ACHN (cell line): ENCODE data around the gene ZNF141.
"Not testable (repeated sequence)": the region's sequence is repeated elsewhere in the genome, so short reads cannot be mapped to it uniquely, and the experiment has no call there.

Experiments
- DNase-seq: peaks from one replicate; pipeline ENCODE4 v3.0.0-alpha.2; 2015
- in situ Hi-C: cut with HindIII; loops from 2 replicates; pipeline ENCODE4 v1.10.0; 2017; ENCODE audit warnings: low sequenced_read_pairs, low pct_ligation_motif_present, low pct_unique_long_range_greater_than_20kb

ZNF141 gene

DNA sequence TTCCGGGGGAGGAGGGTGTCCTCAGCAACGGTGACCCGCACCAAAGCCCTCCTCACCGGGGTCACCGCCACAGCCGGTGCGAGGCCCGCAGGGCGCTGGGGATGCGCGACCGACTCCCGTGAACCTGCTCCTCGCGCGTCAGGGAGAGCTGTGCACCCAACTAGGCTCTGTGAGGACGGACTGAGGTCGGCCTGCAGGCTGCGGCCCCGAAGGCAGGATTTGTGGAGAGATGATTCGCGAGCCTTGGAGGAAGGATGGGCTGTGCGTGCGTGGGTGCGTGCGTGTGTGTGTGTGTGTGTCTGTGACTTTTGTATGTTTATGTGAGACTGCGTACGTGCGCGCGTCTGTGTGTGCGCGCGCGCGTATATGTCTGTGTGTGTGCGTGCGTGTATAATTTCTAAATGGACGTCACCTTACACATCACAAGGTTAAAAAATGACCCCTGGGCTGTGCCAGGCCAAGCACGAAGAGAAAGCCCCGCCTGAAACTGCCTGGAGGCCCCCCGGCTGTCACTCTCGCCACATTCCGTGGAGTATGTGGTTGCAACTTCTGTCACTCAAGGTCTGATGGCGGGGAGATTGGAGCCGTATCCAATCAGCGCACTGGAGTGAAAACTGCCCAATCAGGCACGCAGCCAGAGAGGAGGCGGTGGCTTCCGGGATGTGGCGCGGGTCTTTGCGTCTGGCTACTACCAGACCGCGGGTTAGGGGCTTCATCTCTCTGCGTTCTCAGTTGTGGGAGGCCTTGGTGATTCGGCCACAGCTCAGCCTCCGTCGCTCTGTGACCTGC is at the start of gene ZNF141:
ZNF141 (plus strand) TSS at position 672 of the 789 bp plus-strand sequence. CDS start 170 bp downstream, outside the sequence.
- peak; percentile 94 for DNase-seq
- in situ Hi-C loops: no loop called here

DNA sequence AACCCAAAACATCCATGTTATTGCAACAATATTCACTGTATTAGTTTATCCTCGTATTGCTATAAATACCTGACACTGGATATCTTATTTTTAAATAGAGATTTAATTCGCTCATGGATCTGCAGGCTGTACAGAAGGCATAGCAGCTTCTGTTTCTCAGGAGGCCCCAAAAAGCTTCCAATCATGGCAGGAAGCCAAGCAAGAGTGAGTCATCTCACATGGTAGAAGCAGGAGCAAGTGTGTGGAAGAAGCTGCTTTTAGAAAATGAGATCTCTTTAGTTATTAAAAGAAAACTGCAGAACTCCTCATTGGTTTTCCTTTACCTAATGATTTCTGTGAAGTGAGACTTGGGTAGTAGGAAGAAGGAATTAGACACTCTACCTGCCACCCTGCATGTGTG is 48.7 kb upstream of the ZNF141 start:
- DNase-seq: no peak
- in situ Hi-C loops: no loop called here

DNA sequence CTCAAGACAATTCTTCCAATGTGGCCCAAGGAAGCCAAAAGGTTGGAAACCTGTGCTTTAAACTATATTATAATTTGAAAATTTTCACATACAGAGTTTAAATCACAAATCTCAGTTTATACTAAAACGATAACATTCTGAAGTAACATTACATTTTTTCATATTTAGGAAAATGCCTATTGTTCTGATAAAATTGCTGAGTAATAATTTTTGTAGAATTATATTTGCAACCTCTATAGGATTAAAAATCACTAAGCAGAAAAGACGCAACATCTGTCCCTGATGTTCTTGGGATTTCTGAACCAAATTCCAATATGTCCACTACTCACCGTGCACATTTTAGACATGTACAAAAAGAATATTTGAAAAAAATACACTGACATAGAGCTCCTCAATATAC is 42.9 kb upstream of the ZNF141 start:
- in situ Hi-C loops: no loop called here
- no peak for DNase-seq

DNA sequence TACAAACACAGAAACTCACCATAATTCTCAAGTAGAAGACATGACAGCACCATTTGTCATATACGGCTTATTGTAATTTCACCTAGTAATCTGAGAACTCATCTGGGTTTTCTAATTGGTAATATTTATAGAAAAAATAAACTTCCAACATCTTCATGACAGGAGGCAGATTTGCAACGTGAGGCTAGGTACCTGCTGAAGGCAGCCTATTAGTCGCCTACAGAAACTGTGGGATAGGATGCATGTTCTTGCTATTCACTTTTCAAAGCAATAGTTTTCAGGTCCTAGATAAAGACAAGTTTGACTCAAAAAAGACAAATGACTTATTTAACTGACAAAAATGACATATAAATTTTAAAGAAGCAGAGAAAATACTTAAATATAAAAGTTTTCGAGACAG is 35.2 kb upstream of the ZNF141 start:
- DNase-seq: no peak
- in situ Hi-C loops: no loop called here

DNA sequence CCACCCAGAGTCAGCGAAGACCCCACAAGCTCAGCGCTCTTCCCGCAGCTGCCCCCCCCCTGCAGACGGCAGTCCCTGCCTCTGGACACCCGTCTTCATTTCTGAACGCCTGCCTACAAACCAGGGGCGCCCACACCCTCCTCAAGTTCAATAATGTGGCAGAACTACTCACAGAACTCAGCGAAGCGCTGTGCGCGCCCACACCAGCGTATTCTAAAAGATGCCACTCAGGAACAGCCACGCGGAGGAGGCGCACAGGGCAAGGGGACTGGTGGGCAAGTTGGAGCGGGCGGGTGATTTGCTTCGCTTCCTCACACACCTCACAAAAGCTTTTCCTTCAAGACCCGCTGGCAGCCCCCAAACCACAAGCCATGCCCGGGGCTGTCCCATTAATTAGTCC is 33.1 kb upstream of the ZNF141 start:
- in situ Hi-C loops: not testable (repeated sequence)

DNA sequence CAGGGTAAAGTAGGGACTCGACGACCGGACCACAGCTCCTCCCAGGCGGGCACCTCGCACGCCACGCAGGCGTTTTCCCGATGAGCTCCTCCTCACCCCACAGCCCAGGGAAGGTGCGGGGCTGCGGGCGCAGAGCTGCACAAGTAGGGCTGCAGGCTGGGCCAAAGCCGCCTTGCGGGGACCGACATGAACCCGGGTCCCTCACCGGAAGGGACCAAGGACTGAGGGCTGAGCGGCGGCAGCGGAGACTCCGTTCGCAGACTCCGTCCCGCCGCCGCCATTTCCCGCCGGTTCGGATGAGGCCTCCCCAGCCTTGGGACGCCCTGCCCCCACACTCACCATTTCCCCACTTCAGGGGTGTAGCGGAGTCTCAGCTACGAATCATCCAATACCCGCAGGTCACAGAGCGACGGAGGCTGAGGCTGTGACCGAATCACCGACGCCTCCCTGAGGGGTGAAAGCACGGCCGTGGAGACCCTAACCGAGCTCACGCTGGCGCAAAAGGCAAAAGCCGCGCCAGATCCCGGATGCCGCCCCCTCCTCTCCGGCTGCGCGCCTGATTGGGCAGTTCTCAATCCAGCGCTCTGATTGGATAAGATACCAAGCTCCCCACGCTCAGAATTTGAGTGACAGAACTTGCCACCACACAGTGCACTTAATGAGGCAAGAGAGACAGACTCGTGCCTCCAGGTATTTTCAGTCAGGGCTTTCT is 32.5 kb upstream of the ZNF141 start, which contains the start of gene ZNF732:
ZNF732 (minus strand) TSS at position 506 of the 712 bp plus-strand sequence; CDS start at position 342, 164 bp downstream.
- in situ Hi-C loops: no loop called here
- no peak for DNase-seq

More for the DNA sequence above, 33.1 kb upstream of the ZNF141 start:
- DNase-seq: not testable (repeated sequence)

DNA sequence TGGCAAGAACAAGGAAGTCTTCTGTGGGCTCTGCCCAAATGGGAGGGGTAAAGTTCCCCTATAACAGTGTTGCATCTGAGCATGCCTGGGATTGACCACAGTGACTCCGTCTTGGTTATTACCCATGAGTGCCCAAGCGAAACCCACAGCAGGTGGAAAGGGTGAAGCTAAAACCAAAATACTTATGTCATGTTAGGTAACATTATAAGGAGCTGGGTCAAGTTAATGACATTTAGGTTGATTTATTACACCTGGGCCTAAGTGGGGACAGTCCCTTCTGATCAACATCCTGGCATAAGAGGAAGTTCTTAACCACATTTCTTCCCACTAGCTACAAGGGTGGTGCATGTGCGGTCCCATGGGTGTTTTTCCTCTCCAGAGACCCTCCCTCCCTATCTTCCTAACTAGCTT is 31.1 kb upstream of the ZNF141 start:
- no peak for DNase-seq
- in situ Hi-C loops: no loop called here

DNA sequence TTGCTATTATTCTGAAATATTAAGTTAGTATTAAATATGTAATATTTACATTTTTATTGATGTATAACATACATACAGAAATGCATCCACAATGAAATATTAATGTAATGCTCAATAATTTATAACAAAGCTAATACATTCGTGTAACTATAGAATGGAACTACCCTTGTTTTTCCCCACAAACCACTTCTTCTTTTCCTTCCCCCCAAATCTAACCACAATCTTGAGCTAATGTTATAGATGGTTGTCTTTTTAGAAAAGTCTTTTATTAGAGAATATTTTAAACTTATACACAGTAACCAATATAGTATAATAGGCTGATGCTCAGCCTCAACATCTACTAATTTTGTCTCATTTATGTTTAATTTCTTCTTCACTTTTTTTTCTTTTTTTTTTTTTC is 27.8 kb upstream of the ZNF141 start:
- DNase-seq: no peak
- in situ Hi-C loops: no loop called here

DNA sequence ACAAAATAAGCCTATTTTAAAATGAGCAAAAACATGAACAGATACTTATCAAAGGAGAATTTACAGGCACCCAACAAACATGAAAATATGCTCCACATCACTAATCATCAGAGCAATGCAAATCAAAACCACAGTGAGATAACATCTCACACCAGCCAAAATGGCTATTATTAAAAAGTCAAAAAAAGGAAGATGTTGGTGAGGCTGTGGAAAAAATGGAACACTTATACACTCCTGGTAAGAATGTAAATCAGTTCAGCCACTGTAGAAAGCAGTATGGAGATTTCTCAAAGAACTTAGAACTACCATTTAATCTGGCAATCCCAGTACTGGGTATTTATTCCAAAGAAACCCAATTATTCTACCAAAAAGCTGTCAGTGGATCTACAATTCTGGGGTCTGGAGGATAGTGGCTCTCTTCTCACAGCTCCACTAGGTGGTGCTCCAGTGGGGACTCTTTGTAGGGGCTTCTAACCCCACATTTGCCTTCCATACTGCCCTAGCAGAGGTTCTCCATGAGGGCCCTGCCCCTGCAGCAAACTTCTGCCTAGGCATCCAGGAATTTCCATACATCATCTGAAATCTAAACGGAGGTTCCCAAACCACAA is 23.2 kb upstream of the ZNF141 start:
- in situ Hi-C loops: no loop called here
- no peak for DNase-seq

DNA sequence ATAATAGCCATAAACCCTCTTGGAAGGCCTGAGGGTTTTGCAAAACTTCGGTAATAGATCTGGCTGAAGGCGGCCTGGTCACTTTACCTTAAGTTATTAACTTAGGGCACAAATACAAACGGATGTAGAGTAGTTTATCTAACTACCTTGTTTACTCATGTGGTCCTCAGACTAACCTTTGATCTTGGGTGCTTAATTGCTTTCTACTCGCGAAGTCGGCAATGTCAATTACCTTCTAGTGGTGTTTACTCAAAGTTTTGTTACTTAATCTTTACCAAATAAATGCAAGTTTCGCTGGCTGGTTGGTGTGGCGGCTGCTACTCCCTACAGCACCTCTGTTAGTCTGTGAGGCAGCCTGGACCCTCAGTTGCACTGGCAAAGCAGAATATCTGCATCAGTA is 8.9 kb upstream of the ZNF141 start:
- DNase-seq: no peak
- in situ Hi-C loops: no loop called here

DNA sequence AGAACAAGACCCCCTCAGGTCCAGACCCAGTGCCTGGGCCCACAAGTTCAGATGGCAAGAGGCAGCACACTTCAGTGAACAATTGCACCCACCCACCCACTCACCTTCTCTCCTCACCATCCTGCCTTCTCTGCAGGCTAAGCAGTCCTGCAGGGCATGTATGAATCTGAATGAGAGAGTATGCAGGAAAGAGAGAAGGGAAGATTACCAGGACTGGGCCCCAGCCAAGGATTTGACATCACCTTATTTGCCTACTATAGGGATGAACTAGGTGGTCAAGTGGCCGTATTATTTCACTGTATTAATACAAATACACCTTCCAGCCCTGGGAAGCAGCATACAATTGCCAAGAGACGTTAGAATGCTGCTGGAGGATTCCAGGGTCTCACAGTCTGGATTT is 2.1 kb upstream of the ZNF141 start:
- in situ Hi-C loops: no loop called here

DNA sequence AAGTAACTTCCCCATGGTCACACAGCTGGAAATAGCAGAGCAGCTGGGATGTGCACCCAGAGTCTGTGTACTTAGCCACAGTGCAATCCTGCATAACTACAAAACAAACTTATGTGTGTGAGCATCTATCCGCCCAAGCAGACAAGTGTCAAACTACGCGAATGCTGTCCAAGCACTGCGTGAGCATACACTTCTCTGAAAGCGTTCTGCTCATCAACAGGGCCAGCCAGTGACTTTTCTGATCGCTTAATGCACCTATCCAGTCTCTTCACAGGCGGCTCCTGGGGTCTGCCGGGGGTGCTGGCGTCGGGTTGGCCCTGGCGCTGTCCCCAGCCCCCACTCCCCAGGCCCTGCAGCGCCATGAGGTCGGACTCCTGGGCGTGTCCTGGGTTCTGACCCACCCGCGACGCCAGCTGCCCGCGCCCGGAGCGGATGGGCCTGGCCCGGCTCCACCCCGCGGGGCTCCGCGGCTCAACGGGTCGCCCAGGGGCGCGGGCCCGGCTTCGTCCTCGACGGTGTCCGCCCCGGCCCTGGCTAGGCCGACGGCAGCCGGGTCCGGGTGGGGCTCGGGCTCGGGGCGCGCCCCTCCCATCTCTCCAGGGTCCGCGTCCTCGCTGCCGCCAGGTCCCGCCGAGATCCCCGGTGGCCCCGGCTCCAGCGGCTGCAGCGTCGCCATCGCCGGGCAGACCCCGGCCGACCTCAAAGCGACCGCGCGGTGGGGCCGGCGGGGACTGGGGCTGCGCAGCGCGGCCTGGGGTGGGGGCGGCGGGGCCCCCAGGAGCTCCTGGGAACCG is 1.3 kb upstream of the ZNF141 start:
- in situ Hi-C loops: no loop called here
- DNase-seq: no peak

More for the DNA sequence above, 2.1 kb upstream of the ZNF141 start:
- DNase-seq: no peak

DNA sequence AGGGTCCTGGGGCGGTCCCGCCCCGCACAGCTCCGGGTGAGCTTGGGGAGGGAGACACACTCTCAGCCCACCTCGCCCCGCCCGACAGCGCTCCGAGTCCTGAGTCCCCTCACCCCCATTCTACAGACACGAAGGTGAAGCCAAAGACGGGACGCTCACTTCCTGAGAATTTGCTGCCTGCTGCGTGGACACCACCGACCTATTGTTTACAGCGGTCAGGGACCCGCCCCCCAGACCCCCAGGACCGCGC is 796 bp upstream of the ZNF141 start:
- in situ Hi-C loops: no loop called here

DNA sequence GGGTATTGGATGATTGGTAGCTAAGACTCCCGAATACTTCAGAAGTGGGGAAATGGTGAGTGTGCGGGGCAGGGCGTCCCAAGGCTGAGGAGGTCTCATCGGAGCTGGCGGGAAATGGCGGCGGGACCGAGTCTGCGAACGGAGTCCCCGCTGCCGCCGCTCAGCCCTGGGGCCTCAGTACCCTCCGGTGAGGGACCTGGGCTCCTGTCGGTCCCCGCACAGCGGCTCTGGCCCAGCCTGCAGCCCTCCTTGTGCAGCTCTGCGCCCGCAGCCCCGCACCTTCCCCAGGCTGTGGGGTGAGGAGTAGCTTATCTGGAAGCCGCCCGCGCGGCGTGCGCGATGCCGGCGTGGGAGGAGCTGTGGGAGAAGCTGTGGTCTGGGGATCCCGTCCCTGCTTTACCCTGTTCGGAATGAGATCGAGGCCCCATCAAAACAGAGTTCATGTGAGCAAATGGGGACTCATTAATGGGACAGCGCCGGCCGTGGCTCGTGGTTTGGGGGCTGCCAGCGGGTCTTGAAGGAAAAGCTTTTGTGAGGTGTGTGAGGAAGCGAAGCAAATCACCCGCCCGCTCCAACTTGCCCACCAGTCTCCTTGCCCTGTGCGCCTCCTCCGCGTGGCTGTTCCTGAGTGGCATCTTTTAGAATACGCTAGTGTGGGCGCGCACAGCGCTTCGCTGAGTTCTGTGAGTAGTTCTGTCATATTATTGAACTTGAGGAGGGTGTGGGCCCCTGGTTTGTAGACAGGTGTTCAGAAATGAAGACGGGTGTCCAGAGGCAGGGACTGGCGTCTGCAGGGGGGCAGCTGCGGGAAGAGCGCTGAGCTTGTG is 531 bp downstream of the ZNF141 start:
- peak; percentile 28 for DNase-seq
- in situ Hi-C loops: no loop called here

More for the DNA sequence above, 796 bp upstream of the ZNF141 start:
- no peak for DNase-seq

DNA sequence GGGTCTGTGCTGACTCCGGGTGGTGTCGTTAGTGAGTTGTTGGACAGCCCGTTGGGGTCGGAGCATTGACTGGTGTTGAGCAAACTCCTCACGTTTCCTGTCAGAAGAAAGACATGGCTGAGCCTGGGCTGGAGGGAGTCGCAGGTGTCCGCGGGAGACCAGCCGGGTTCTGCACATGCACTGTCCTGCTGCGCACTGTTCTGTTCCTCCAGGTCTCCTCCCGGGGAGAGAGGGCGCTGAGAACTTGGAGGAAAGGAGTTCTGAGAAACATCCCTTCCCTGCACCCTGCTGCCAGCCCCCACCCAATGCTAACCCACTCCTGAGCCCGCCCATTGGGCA is 1.1 kb downstream of the ZNF141 start:
- in situ Hi-C loops: no loop called here
- DNase-seq: no peak

DNA sequence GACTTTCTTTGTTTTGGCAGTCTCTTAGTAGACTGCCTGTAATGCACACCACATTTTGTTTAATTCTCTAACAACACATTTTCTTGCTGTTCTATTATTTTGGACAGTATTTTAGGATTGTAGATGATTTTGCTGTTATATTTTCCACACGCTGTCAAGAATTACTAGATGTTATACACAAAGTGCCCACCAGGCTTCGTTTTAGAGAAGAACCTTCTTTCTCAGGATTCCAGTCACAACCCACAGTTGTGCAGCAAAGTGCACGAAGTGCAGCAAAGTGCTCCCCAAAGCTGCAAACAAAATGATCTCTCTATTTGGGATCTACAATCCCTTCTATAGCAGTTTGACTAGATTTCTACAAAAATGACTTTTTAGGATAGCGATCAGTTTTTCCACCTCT is 2.4 kb downstream of the ZNF141 start:
- no peak for DNase-seq

DNA sequence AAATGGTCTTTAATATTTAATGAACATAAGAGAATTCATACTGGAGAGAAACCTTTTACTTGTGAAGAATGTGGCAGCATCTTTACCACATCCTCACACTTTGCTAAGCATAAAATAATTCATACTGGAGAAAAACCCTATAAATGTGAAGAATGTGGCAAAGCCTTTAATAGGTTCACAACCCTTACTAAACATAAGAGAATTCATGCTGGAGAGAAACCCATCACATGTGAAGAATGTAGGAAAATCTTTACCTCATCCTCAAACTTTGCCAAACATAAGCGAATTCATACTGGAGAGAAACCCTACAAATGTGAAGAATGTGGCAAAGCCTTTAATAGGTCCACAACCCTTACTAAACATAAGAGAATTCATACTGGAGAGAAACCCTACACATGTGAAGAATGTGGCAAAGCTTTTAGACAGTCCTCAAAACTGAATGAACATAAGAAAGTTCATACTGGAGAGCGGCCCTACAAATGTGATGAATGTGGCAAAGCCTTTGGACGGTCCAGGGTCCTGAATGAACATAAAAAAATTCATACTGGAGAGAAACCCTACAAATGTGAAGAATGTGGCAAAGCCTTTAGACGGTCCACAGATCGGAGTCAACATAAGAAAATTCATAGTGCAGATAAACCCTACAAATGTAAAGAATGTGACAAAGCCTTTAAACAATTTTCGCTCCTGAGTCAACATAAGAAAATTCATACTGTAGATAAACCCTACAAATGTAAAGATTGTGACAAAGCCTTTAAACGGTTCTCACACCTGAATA is 35.6 kb downstream of the ZNF141 start:
- in situ Hi-C loops: no loop called here
- DNase-seq: no peak

More for the DNA sequence above, 2.4 kb downstream of the ZNF141 start:
- in situ Hi-C loops: no loop called here
